GM12865 (cell line): Measurements from ENCODE around the gene HSP90AB1.

Source experiments
- DNase-seq: peaks from one replicate; pipeline ENCODE4 v3.0.0; 2010; ENCODE audit warnings: low read depth
- H3K4me3 ChIP-seq: 2 replicates; pipeline ENCODE4 v1.5.1; 2011; ENCODE audit warnings: mild to moderate bottlenecking, low read depth, low read length, control low read depth
- CTCF ChIP-seq: IDR thresholded peaks from 2 replicates; pipeline ENCODE4 v1.5.1; 2011; ENCODE audit warnings: low read length, control low read depth, low read depth, inconsistent platforms; ENCODE audit not compliant: insufficient read depth; ENCODE audit errors: missing control alignments

Gene HSP90AB1

GRCh38 chr6:44245912-44246662, 814 bp upstream of the HSP90AB1 start:
- TF ChIP-seq CTCF: peak; percentile 30
- peak; percentile 93 for DNase-seq

GRCh38 chr6:44247338-44248302, 719 bp downstream of the HSP90AB1 start:
- peak; percentile 79 for DNase-seq
- TF ChIP-seq CTCF: no peak
- H3K4me3 ChIP-seq: peak overlapping the region; percentile 70

More at GRCh38 chr6:44245912-44246662, 814 bp upstream of the HSP90AB1 start:
- peak overlapping the region; percentile 70 for H3K4me3 ChIP-seq

- peak overlapping the region; percentile 70 for H3K4me3 ChIP-seq
- TF ChIP-seq CTCF: no peak
- DNase-seq: no peak
These were observed 1.7 kb downstream of the HSP90AB1 start for GRCh38 chr6:44248579-44248978.

- H3K4me3 ChIP-seq: peak overlapping the region; percentile 70
These were observed 2.3 kb downstream of the HSP90AB1 start for GRCh38 chr6:44249082-44249748.

GRCh38 chr6:44250067-44250717, 3.3 kb downstream of the HSP90AB1 start:
- TF ChIP-seq CTCF: no peak
- no peak for DNase-seq
- H3K4me3 ChIP-seq: no peak overlapping the region

More at GRCh38 chr6:44249082-44249748, 2.3 kb downstream of the HSP90AB1 start:
- DNase-seq: no peak
- no peak for TF ChIP-seq CTCF

- DNase-seq: no peak
- TF ChIP-seq CTCF: no peak
- H3K4me3 ChIP-seq: no peak overlapping the region
These were observed 3.8 kb downstream of the HSP90AB1 start for GRCh38 chr6:44250718-44251123.
